Measurements from ENCODE around the gene TREH.

DNA sequence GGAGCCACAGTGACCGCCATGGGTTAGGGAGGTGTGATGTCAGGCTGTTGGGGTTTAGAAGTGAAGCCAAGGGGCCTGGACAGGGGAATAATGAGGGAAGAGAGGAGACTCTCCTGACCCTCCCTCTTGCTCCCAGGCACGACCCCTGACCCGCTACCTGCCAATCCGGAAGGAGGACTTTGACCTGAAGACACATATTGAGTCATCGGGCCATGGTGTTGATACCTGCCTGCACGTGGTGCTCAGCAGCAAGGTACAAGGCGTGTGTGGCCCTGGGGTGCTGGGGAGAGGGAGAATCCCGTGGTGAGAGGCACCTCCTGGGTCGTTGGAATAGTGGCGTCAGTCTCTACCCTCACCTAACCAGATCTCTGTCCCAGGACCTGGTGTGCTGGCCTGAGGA lies 29.5 kb downstream of the TREH start:
- TF ChIP-seq, protein P1, sequence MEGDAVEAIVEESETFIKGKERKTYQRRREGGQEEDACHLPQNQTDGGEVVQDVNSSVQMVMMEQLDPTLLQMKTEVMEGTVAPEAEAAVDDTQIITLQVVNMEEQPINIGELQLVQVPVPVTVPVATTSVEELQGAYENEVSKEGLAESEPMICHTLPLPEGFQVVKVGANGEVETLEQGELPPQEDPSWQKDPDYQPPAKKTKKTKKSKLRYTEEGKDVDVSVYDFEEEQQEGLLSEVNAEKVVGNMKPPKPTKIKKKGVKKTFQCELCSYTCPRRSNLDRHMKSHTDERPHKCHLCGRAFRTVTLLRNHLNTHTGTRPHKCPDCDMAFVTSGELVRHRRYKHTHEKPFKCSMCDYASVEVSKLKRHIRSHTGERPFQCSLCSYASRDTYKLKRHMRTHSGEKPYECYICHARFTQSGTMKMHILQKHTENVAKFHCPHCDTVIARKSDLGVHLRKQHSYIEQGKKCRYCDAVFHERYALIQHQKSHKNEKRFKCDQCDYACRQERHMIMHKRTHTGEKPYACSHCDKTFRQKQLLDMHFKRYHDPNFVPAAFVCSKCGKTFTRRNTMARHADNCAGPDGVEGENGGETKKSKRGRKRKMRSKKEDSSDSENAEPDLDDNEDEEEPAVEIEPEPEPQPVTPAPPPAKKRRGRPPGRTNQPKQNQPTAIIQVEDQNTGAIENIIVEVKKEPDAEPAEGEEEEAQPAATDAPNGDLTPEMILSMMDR (IDR thresholded peaks at IDR 0.05; ENCODE audit: low read depth, low read length) = no peak
- TF ChIP-seq POLR2A (IDR thresholded peaks at IDR 0.05; ENCODE audit: extremely low read depth, insufficient read length) (no peak), MYC (IDR thresholded peaks at IDR 0.05; ENCODE audit: low read depth, low read length) (no peak)

Measured in NB4 (cell line).